ENCODE measurements around the gene DMWD. TPM values are rescaled to one million over a fixed set of nuclear protein-coding genes. Genes with fewer than 3 reads are reported as not detected.

Gene DMWD
- total and polyA plus RNA-seq, 2 of the 13 experiments (the other 11 are each of a cell fraction or from before 2014, with no cell fraction given): 10.3 to 14.9 TPM

DNA sequence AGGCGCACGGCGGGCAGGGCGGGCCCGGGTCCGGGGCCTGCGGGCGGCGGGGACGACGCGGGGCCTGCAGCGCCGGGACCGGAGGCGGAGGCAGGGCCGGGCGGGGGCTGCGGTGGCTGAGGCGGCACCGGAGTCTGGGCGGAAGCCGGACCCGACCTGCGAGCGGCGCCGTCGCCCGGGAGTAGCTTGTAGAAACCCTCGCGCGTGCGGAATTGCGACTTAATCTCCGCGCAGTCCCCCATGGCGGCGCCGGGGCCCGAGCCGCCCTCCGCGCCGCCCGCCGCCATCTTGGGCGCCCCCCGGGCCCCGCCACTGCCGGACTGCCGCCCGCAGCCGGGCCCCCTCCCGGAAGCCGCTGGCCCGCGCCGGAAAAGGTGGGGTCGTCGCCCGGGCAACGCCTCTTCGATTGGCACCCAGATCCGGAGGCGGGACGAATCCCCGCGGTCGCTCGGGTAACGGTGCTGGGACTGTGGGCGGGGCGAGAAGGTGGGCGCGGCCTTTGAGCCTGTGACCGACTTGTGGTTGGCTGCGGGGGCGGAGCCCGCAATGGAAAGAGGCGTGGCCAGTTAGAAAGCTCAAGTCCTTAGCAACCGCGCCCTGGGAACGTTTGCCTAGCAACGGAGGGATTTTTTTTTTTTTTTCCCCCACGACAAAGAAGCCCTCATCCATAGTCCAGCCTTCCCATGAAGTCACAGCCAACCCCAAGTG is at the start of gene DMWD (continued):
- no peak for TF ChIP-seq TCF7L2 (IDR thresholded peaks at IDR 0.05; ENCODE audit: low read depth, low read length)
- TF ChIP-seq PRMT3 (CRISPR knock-in tag; IDR thresholded peaks at IDR 0.05; ENCODE audit: borderline replicate concordance, low read depth): no peak
- TF ChIP-seq DDIT3 (CRISPR knock-in tag; IDR thresholded peaks at IDR 0.05): no peak
- no peak for TF ChIP-seq ZNF282 (IDR thresholded peaks at IDR 0.05; ENCODE audit: partially characterized antibody)
- TF ChIP-seq ZSCAN12 (CRISPR knock-in tag; IDR thresholded peaks at IDR 0.05): no peak
- no peak for TF ChIP-seq SSRP1 (CRISPR knock-in tag; IDR thresholded peaks at IDR 0.05)
- TF ChIP-seq, protein P1, sequence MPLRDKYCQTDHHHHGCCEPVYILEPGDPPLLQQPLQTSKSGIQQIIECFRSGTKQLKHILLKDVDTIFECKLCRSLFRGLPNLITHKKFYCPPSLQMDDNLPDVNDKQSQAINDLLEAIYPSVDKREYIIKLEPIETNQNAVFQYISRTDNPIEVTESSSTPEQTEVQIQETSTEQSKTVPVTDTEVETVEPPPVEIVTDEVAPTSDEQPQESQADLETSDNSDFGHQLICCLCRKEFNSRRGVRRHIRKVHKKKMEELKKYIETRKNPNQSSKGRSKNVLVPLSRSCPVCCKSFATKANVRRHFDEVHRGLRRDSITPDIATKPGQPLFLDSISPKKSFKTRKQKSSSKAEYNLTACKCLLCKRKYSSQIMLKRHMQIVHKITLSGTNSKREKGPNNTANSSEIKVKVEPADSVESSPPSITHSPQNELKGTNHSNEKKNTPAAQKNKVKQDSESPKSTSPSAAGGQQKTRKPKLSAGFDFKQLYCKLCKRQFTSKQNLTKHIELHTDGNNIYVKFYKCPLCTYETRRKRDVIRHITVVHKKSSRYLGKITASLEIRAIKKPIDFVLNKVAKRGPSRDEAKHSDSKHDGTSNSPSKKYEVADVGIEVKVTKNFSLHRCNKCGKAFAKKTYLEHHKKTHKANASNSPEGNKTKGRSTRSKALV (CRISPR knock-in tag; IDR thresholded peaks at IDR 0.05): no peak
- TF ChIP-seq, protein P2, sequence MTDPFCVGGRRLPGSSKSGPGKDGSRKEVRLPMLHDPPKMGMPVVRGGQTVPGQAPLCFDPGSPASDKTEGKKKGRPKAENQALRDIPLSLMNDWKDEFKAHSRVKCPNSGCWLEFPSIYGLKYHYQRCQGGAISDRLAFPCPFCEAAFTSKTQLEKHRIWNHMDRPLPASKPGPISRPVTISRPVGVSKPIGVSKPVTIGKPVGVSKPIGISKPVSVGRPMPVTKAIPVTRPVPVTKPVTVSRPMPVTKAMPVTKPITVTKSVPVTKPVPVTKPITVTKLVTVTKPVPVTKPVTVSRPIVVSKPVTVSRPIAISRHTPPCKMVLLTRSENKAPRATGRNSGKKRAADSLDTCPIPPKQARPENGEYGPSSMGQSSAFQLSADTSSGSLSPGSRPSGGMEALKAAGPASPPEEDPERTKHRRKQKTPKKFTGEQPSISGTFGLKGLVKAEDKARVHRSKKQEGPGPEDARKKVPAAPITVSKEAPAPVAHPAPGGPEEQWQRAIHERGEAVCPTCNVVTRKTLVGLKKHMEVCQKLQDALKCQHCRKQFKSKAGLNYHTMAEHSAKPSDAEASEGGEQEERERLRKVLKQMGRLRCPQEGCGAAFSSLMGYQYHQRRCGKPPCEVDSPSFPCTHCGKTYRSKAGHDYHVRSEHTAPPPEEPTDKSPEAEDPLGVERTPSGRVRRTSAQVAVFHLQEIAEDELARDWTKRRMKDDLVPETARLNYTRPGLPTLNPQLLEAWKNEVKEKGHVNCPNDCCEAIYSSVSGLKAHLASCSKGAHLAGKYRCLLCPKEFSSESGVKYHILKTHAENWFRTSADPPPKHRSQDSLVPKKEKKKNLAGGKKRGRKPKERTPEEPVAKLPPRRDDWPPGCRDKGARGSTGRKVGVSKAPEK (CRISPR knock-in tag; IDR thresholded peaks at IDR 0.05; ENCODE audit: borderline replicate concordance): no peak
- TF ChIP-seq MAZ (IDR thresholded peaks at IDR 0.05; ENCODE audit: borderline replicate concordance, low read depth, low read length): no peak
- peak; percentile 68; the same call in 1 of the 2 replicates for TF ChIP-seq MAZ (CRISPR knock-in tag; IDR thresholded peaks at IDR 0.05; ENCODE audit: low read depth)
- TF ChIP-seq PCBP2 (optimal IDR thresholded peaks at IDR 0.05; ENCODE audit: low read depth, low read length, poor library complexity, severe bottlenecking): no peak
- peak; percentile 87 for TF ChIP-seq ZFY (CRISPR knock-in tag; IDR thresholded peaks at IDR 0.05)
- peak; percentile 38; the same call in 1 of the 2 replicates for TF ChIP-seq SIN3B (IDR thresholded peaks at IDR 0.05; ENCODE audit: low read length)
- no peak; the same call in 1 of the 2 replicates for TF ChIP-seq ERF (CRISPR knock-in tag; IDR thresholded peaks at IDR 0.05)
- no peak for TF ChIP-seq MED8 (CRISPR knock-in tag; IDR thresholded peaks at IDR 0.05; ENCODE audit: insufficient replicate concordance)
- TF ChIP-seq MIER3 (CRISPR knock-in tag; IDR thresholded peaks at IDR 0.05; ENCODE audit: borderline replicate concordance): no peak
- TF ChIP-seq, protein P3, sequence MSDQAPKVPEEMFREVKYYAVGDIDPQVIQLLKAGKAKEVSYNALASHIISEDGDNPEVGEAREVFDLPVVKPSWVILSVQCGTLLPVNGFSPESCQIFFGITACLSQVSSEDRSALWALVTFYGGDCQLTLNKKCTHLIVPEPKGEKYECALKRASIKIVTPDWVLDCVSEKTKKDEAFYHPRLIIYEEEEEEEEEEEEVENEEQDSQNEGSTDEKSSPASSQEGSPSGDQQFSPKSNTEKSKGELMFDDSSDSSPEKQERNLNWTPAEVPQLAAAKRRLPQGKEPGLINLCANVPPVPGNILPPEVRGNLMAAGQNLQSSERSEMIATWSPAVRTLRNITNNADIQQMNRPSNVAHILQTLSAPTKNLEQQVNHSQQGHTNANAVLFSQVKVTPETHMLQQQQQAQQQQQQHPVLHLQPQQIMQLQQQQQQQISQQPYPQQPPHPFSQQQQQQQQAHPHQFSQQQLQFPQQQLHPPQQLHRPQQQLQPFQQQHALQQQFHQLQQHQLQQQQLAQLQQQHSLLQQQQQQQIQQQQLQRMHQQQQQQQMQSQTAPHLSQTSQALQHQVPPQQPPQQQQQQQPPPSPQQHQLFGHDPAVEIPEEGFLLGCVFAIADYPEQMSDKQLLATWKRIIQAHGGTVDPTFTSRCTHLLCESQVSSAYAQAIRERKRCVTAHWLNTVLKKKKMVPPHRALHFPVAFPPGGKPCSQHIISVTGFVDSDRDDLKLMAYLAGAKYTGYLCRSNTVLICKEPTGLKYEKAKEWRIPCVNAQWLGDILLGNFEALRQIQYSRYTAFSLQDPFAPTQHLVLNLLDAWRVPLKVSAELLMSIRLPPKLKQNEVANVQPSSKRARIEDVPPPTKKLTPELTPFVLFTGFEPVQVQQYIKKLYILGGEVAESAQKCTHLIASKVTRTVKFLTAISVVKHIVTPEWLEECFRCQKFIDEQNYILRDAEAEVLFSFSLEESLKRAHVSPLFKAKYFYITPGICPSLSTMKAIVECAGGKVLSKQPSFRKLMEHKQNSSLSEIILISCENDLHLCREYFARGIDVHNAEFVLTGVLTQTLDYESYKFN (CRISPR knock-in tag; conservative IDR thresholded peaks at IDR 0.05): 0 out of 2 replicates have a peak, but pooled peaks have one; percentile 17
- no peak for TF ChIP-seq NCOA1 (CRISPR knock-in tag; IDR thresholded peaks at IDR 0.05)
- TF ChIP-seq ZNF879 (CRISPR knock-in tag; IDR thresholded peaks at IDR 0.05): no peak
- no peak for TF ChIP-seq ATRX (CRISPR knock-in tag; IDR thresholded peaks at IDR 0.05; ENCODE audit: borderline replicate concordance)
- no peak for TF ChIP-seq MXD4 (CRISPR knock-in tag; IDR thresholded peaks at IDR 0.05)
- TF ChIP-seq ZNF3 (CRISPR knock-in tag; IDR thresholded peaks at IDR 0.05): no peak
- TF ChIP-seq ZFP1 (CRISPR knock-in tag; IDR thresholded peaks at IDR 0.05): no peak
- TF ChIP-seq BORCS8-MEF2B (CRISPR knock-in tag; IDR thresholded peaks at IDR 0.05): no peak
